Right lobe of liver (tissue), 6 donors: Measurements from ENCODE around the gene U2AF1L4. TPM values are rescaled to one million over a fixed set of nuclear protein-coding genes. Genes with fewer than 3 reads are reported as not detected.

Experiments used
- ATAC-seq, 4 donors: fragments of 200-7000 bp; cut with Tn5 transposase; one replicate each; pipeline ENCODE4 v1.9.1; 2020; ENCODE audit warnings: mild to moderate bottlenecking in 4 of 4, moderate library complexity in 4 of 4
- DNase-seq, 3 donors: peaks; one replicate each; pipeline ENCODE4 v3.0.0-alpha.2; 2020
- H3K27ac ChIP-seq, 3 donors: fragments of 200-600 bp; one replicate each; pipeline ENCODE4 v1.8.0; 2022
- H3K27me3 ChIP-seq, 2 donors: fragments of 200-600 bp; one replicate each; pipeline ENCODE4 v1.8.0; 2022
- H3K36me3 ChIP-seq, 4 donors: fragments of 200-600 bp; sonication (generic) in 1 of 4; one replicate each; pipeline versions ENCODE4 v1.5.1 to v1.8.0; 2017 to 2022; ENCODE audit warnings: control low read depth in 1 of 4
- H3K4me1 ChIP-seq, 4 donors: fragments of 200-600 bp; sonication (generic) in 1 of 4; one replicate each; pipeline versions ENCODE4 v1.5.1 to v1.8.0; 2017 to 2022; ENCODE audit warnings: control low read depth in 1 of 4
- H3K4me3 ChIP-seq, 3 donors: fragments of 200-600 bp; one replicate each; pipeline ENCODE4 v1.8.0; 2022
- H3K9me3 ChIP-seq, 4 donors: fragments of 200-600 bp; sonication (generic) in 1 of 4; one replicate each; pipeline versions ENCODE4 v1.5.1 to v1.8.0; 2017 to 2022; ENCODE audit warnings: control low read depth in 1 of 4
- POLR2A ChIP-seq: fragments of 450-650 bp; IDR thresholded peaks from one replicate; pipeline ENCODE4 v1.6.1; 2017; ENCODE audit warnings: antibody characterized with exemption, mild to moderate bottlenecking
- WGBS: methylation state at CpG from one replicate; pipeline ENCODE4 v1.1.6; 2018; ENCODE audit warnings: low coverage, low lambda C conversion rate; ENCODE audit not compliant: insufficient coverage; ENCODE audit errors: missing lambda C conversion rate; 5-methylcytosine and 5-hydroxymethylcytosine counted together
- intact Hi-C, 2 donors: fragments of 100-400 bp; cut with DNase I; formaldehyde crosslinking; loops; one replicate each; pipeline versions ENCODE4 v1.11.2 to v1.14.1; 2022
- total RNA-seq, 6 experiments: library from RNA; depleted of rRNA in 2 of 6; stranded (reverse); fragments of >200 nt in 2 of 6; fragmentation: NEBNext Ultra II Directional in 3 of 6; extraction: Animal tissue kit (Norgen Biotek cat#: 25700) in 3 of 6; gene quantifications; one replicate each; pipeline versions ENCODE4 v1.1.0 to v1.2.4, GENCODE V29; 2016 to 2023
- TF ChIP-seq, protein P1 (sequence below), 4 donors: fragments of 200-600 bp in 3 of 4; fragments of 450-650 bp in 1 of 4; IDR thresholded peaks; one replicate each; pipeline versions ENCODE4 v1.5.1 to v1.8.0; 2016 to 2022; ENCODE audit warnings: antibody characterized with exemption in 4 of 4, mild to moderate bottlenecking in 2 of 4
- donor health status: DM: no; HTN: yes; CAD: no.
- donor health status: DM: no; HTN: no; CAD: no.
- donor health status: DM: no; HTN: no; CAD: no.
- donor health status: DM: no; HTN: yes; CAD: no.
- donor health status: DM: no; HTN: yes; CAD: no.

U2AF1L4 gene
- total RNA-seq, 6 experiments from 2014 or later, result 11.3 to 19.9 (median 17.5) TPM

GRCh38 chr19:35713506-35713850 lies 31.7 kb downstream of the U2AF1L4 start:
- Histone ChIP-seq H3K36me3 (no peaks in the 10 kb centered on the region), H3K27ac (no peak overlapping the region), H3K4me1 (peaks cover 0 to 9% (median 4%) of the 10 kb centered on the region in 4 donors), H3K27me3 (no peaks in the 10 kb centered on the region), H3K4me3 (no peak overlapping the region), H3K9me3 (no peaks in the 10 kb centered on the region)
- intact Hi-C loops, result no loop called here
- TF ChIP-seq, protein P1, sequence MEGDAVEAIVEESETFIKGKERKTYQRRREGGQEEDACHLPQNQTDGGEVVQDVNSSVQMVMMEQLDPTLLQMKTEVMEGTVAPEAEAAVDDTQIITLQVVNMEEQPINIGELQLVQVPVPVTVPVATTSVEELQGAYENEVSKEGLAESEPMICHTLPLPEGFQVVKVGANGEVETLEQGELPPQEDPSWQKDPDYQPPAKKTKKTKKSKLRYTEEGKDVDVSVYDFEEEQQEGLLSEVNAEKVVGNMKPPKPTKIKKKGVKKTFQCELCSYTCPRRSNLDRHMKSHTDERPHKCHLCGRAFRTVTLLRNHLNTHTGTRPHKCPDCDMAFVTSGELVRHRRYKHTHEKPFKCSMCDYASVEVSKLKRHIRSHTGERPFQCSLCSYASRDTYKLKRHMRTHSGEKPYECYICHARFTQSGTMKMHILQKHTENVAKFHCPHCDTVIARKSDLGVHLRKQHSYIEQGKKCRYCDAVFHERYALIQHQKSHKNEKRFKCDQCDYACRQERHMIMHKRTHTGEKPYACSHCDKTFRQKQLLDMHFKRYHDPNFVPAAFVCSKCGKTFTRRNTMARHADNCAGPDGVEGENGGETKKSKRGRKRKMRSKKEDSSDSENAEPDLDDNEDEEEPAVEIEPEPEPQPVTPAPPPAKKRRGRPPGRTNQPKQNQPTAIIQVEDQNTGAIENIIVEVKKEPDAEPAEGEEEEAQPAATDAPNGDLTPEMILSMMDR (IDR thresholded peaks at IDR 0.05), result no peak
- TF ChIP-seq POLR2A, result no peak
- 73% methylated on average over 2 of the region's 2 CpGs for WGBS
- no peak for ATAC-seq
- DNase-seq, result no peak

DNA sequence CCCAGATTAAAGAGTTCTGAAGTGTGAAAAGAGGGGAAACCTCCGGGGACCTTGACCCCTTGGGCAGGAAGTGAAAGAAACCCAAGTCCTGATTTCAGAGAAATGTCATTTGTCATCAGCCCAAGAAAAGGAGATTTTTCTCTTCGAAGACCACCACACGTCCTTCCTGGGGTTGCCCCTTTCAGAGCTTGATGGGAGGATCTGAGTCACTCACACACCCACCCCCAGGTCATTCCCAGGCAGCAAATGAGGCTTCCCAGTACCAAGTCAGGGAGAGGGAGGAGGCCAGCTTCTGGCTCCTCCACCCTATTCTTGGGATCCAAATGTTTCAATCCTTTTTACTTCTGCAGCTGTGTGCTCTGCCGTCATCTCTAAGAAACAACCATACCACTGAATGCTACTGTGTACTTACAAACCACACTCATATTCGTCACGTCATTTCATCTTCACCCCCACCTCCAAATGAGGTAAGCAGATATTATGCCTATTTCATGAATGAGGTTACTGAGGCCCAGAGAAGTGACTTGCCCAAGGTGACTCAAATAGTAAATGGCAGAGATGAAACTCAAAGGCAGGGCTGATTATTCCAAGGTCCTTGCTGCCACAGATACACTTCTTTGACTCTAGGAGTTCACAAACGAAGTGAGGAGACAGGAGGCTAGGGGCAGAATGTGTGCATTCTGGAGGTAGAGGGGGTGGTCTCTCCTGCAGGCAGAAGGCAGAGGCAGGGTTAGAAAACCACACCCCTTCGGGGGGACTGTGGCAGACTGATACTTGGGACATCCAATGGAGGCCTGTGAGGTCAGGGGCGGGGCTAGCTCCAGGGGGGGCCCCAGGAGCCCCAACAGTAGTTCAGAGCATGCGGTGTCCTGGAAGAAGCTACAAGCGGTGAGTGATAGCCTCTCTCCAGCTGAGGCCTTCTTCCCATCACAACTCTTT lies 32.4 kb downstream of the U2AF1L4 start:
- no peak for DNase-seq
- no peaks in the 10 kb centered on the region for H3K36me3 ChIP-seq
- ATAC-seq, result no peak
- H3K27ac ChIP-seq, result no peak overlapping the region
- H3K4me1 ChIP-seq, result peaks cover 0 to 9% (median 4%) of the 10 kb centered on the region in 4 donors
- no peaks in the 10 kb centered on the region for H3K9me3 ChIP-seq
- intact Hi-C loops, result no loop called here
- no peaks in the 10 kb centered on the region for H3K27me3 ChIP-seq
- 65% methylated on average over 7 of the region's 11 CpGs for WGBS
- TF ChIP-seq, protein P1 (IDR thresholded peaks at IDR 0.05), result no peak
- TF ChIP-seq POLR2A, result no peak
- no peak overlapping the region for H3K4me3 ChIP-seq

GRCh38 chr19:35710784-35711723 lies 34.2 kb downstream of the U2AF1L4 start:
- H3K27me3 ChIP-seq, result no peaks in the 10 kb centered on the region
- peaks cover 0 to 7% (median 3%) of the 10 kb centered on the region in 4 donors for H3K4me1 ChIP-seq
- intact Hi-C loops, result no loop called here
- 57% methylated on average over 8 of the region's 13 CpGs for WGBS
- no peaks in the 10 kb centered on the region for H3K9me3 ChIP-seq
- no peak for ATAC-seq
- H3K36me3 ChIP-seq, result no peaks in the 10 kb centered on the region
- no peak for DNase-seq
- H3K4me3 ChIP-seq, result no peak overlapping the region
- TF ChIP-seq, protein P1 (IDR thresholded peaks at IDR 0.05), result no peak
- TF ChIP-seq POLR2A, result no peak
- no peak overlapping the region for H3K27ac ChIP-seq

GRCh38 chr19:35708391-35708790 lies 36.8 kb downstream of the U2AF1L4 start:
- Histone ChIP-seq H3K36me3 (no peaks in the 10 kb centered on the region), H3K9me3 (no peaks in the 10 kb centered on the region), H3K27ac (no peak overlapping the region), H3K4me3 (no peak overlapping the region), H3K4me1 (no peaks in the 10 kb centered on the region), H3K27me3 (no peaks in the 10 kb centered on the region)
- DNase-seq, result no peak
- ATAC-seq, result no peak
- no CpG with 5 or more reads among the region's 1 CpG for WGBS
- TF ChIP-seq, protein P1 (IDR thresholded peaks at IDR 0.05), result no peak
- no peak for TF ChIP-seq POLR2A
- intact Hi-C loops, result no loop called here
